PC-3 (cell line): Measurements from ENCODE around the gene TGIF1. TPM values are rescaled to one million over a fixed set of nuclear protein-coding genes. Genes with fewer than 3 reads are reported as not detected.

Source experiments
- ATAC-seq: fragments of 200-7000 bp; cut with Tn5 transposase; 2 replicates; pipeline ENCODE4 v1.9.1; 2020; ENCODE audit warnings: mild to moderate bottlenecking, moderate library complexity
- BruUV-seq: library from RNA; stranded (reverse); fragments of 400-500 nt; replicated peaks from 2 replicates; lab custom pipeline; 2021; lab: Mats Ljungman, UMichigan
- CTCF ChIA-PET: fragments of 300-600 bp; sonication (Branson Sonifier 250); formaldehyde crosslinking; loops from one replicate; lab custom pipeline; 2022; ENCODE audit warnings: antibody characterized with exemption; lab: Charles Lee
- POLR2A ChIA-PET: fragments of 300-600 bp; sonication (Branson Sonifier 250); formaldehyde crosslinking; loops from one replicate; lab custom pipeline; 2022; ENCODE audit warnings: antibody characterized with exemption; ENCODE audit not compliant: unreplicated experiment; lab: Charles Lee
- DNase-seq: peaks from one replicate; pipeline ENCODE4 v3.0.0-alpha.2; 2015
- H2AFZ ChIP-seq: fragments of 300-600 bp; sonication (generic); 2 replicates; pipeline ENCODE4 v1.6.0; 2016; ENCODE audit warnings: antibody characterized with exemption, low read length
- H3F3A ChIP-seq: fragments of 300-600 bp; sonication (generic); one replicate; pipeline ENCODE4 v1.6.0; 2017; ENCODE audit warnings: antibody characterized with exemption, low read length, control low read depth, mild to moderate bottlenecking; ENCODE audit not compliant: unreplicated experiment
- H3K27ac ChIP-seq: fragments of 300-600 bp; sonication (generic); 2 replicates; pipeline ENCODE4 v1.5.1; 2016; ENCODE audit warnings: mild to moderate bottlenecking, low read length
- H3K27me3 ChIP-seq: fragments of 300-600 bp; sonication (generic); 2 replicates; pipeline ENCODE4 v1.6.1; 2016; ENCODE audit warnings: low read length, mixed read lengths
- H3K36me3 ChIP-seq: fragments of 300-600 bp; sonication (generic); 2 replicates; pipeline ENCODE4 v1.6.1; 2016; ENCODE audit warnings: low read depth, mixed run types, low read length, mixed read lengths
- H3K4me1 ChIP-seq: fragments of 300-600 bp; sonication (generic); 2 replicates; pipeline ENCODE4 v1.5.1; 2016; ENCODE audit warnings: low read length; ENCODE audit not compliant: insufficient read depth
- H3K4me2 ChIP-seq: fragments of 300-600 bp; sonication (generic); 2 replicates; pipeline ENCODE4 v1.6.0; 2016; ENCODE audit warnings: low read length
- H3K4me3 ChIP-seq: fragments of 300-600 bp; sonication (generic); 2 replicates; pipeline ENCODE4 v1.5.1; 2016; ENCODE audit warnings: mild to moderate bottlenecking, low read length, mixed read lengths
- H3K79me2 ChIP-seq: fragments of 300-600 bp; sonication (generic); 2 replicates; pipeline ENCODE4 v1.6.1; 2017; ENCODE audit warnings: low read length, mixed read lengths
- H3K9ac ChIP-seq: fragments of 300-600 bp; sonication (generic); 2 replicates; pipeline ENCODE4 v1.6.0; 2016; ENCODE audit warnings: mild to moderate bottlenecking, low read length
- H3K9me2 ChIP-seq: fragments of 300-600 bp; sonication (generic); replicated peaks from 2 replicates; pipeline ENCODE4 v1.6.1; 2016; ENCODE audit warnings: mixed run types, low read length, mixed read lengths
- H3K9me3 ChIP-seq: fragments of 300-600 bp; sonication (generic); 2 replicates; pipeline ENCODE4 v1.6.1; 2016; ENCODE audit warnings: low read length, mixed read lengths
- H4K20me1 ChIP-seq: fragments of 300-600 bp; sonication (generic); 2 replicates; pipeline ENCODE4 v1.6.1; 2016; ENCODE audit warnings: low read length, mixed read lengths
- EZH2 ChIP-seq: fragments of 300-600 bp; sonication (generic); IDR thresholded peaks from one replicate; pipeline ENCODE4 v1.6.1; 2017; ENCODE audit warnings: antibody characterized with exemption, mild to moderate bottlenecking, low read length; ENCODE audit not compliant: unreplicated experiment
- EZH2phosphoT487 ChIP-seq: fragments of 300-600 bp; sonication (generic); IDR thresholded peaks from 2 replicates; pipeline ENCODE4 v1.6.1; 2018; ENCODE audit warnings: mild to moderate bottlenecking, antibody characterized with exemption, low read length, borderline replicate concordance
- intact Hi-C: fragments of 100-400 bp; cut with micrococcal nuclease; formaldehyde crosslinking; loops from 2 replicates; pipeline ENCODE4 v1.9.0; 2023
- total RNA-seq: library from RNA; depleted of rRNA; stranded (reverse); fragments of >200 nt; gene quantifications from 2 replicates; pipeline ENCODE4 v1.2.3, GENCODE V29; 2014
- TF ChIP-seq, protein P1 (sequence below): fragments of 300-600 bp; sonication (generic); conservative IDR thresholded peaks from 2 replicates; pipeline ENCODE4 v1.5.1; 2017; ENCODE audit warnings: antibody characterized with exemption, low read depth, mild to moderate bottlenecking, low read length

Gene TGIF1
- total RNA-seq, 1 experiment from 2014 or later, result 114 TPM

DNA sequence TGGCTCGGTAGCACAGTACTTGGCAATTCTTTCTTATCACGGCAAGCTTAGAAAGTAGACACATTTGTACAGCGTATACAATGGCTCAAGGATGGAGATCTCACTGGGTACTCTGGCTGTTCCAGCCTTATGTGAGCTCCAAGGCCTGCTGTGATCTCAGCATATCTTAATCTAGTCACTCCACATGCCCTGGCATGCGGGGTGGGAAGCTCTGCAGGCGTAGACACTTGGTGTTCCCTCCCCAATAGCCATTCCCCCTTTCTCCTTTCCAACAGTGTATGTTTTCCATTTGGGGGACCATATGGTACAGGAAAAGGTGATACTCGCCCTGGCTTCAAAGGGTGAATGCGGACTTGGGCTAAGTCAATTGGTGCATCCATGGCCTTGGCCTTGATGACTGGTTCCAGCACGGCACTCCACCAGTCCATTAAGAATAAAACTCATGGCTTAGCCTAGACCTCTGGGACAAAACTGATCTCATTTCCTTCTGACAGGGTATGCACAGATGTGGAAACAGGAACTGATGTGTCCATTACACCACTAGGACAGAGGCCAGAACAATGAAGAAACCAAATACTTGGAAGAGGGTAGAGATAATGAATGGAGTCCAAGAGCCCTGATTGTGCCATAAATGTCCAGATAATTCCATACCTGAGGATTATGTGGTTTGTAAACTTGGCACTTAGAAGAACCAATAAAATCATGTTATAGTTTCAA lies 28.4 kb downstream of the TGIF1 start:
- Histone ChIP-seq H3K9me3 (0 out of 2 replicates have a peak, but pooled peaks cover 3% of the 10 kb centered on the region), H3K27ac (no peak overlapping the region), H3K4me3 (no peak overlapping the region), H3K27me3 (no peaks in the 10 kb centered on the region), H3K36me3 (no peaks in the 10 kb centered on the region), H4K20me1 (no peaks in the 10 kb centered on the region), H3F3A (no peaks in the 10 kb centered on the region), H3K4me2 (no peak overlapping the region), H3K79me2 (no peaks in the 10 kb centered on the region), H3K9ac (no peak overlapping the region), H3K4me1 (0 out of 2 replicates have a peak, but pooled peaks cover 9% of the 10 kb centered on the region), H2AFZ (no peak overlapping the region), H3K9me2 (no peaks in the 10 kb centered on the region)
- TF ChIP-seq, protein P1, sequence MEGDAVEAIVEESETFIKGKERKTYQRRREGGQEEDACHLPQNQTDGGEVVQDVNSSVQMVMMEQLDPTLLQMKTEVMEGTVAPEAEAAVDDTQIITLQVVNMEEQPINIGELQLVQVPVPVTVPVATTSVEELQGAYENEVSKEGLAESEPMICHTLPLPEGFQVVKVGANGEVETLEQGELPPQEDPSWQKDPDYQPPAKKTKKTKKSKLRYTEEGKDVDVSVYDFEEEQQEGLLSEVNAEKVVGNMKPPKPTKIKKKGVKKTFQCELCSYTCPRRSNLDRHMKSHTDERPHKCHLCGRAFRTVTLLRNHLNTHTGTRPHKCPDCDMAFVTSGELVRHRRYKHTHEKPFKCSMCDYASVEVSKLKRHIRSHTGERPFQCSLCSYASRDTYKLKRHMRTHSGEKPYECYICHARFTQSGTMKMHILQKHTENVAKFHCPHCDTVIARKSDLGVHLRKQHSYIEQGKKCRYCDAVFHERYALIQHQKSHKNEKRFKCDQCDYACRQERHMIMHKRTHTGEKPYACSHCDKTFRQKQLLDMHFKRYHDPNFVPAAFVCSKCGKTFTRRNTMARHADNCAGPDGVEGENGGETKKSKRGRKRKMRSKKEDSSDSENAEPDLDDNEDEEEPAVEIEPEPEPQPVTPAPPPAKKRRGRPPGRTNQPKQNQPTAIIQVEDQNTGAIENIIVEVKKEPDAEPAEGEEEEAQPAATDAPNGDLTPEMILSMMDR, result no peak
- no peak for TF ChIP-seq EZH2
- no peak for TF ChIP-seq EZH2phosphoT487
- BruUV-seq, result no TSS peak
- CTCF ChIA-PET, result no interaction called here
- peak; percentile 49 for DNase-seq
- intact Hi-C loops, result no loop called here
- peak; percentile 67 for ATAC-seq
- POLR2A ChIA-PET, result interaction anchor here (0.6 kb wide), 1 partner anchor 111 kb away, joined by 3 read pairs; no protein-coding TSS in a partner anchor

DNA sequence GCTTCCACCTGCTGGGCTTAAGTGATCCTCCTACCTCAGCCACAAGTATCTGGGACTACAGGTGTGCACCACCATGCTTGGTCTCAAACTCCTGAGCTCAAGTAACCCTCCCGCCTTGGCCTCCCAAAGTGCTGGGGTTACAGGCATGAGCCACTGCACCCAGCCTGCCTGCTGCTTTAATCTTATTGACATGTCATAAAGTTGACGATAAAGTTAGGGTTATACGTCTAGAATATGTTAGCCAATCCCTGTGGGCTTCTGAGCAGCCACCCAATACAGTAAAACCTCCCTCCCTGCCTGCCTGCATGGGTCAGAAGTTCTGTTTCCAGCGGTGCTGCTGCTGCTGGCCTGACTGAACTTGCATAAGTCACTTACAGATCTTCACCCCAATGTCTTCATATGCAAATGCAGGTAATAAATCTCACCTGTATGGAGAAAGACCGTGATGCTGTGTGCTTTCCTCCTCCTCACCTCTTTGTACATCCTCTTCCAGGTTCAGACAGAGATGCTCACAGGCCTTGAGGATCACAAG lies 30.1 kb downstream of the TGIF1 start:
- intact Hi-C loops, result no loop called here
- CTCF ChIA-PET, result interaction anchor here (0.6 kb wide), 1 partner anchor 99 kb away, joined by 3 read pairs; no protein-coding TSS in a partner anchor
- Histone ChIP-seq H3K4me1 (0 out of 2 replicates have a peak, but pooled peaks cover 9% of the 10 kb centered on the region), H3K36me3 (no peaks in the 10 kb centered on the region), H4K20me1 (no peaks in the 10 kb centered on the region), H3K27ac (no peak overlapping the region), H3K79me2 (no peaks in the 10 kb centered on the region), H3K27me3 (no peaks in the 10 kb centered on the region), H3F3A (no peaks in the 10 kb centered on the region), H3K9me3 (no peaks in the 10 kb centered on the region), H3K9ac (no peak overlapping the region), H3K4me2 (no peak overlapping the region), H3K4me3 (no peak overlapping the region), H2AFZ (no peak overlapping the region), H3K9me2 (no peaks in the 10 kb centered on the region)
- TF ChIP-seq EZH2phosphoT487, result no peak
- TF ChIP-seq, protein P1, result no peak
- no peak for TF ChIP-seq EZH2
- ATAC-seq (no peak), DNase-seq (no peak)
- no TSS peak for BruUV-seq
- POLR2A ChIA-PET, result no interaction called here
